ENCODE measurements around the gene IRF4.
A peak's percentile ranks its signal among the peaks of the same experiment; 100 is the strongest.

The IRF4 gene

DNA sequence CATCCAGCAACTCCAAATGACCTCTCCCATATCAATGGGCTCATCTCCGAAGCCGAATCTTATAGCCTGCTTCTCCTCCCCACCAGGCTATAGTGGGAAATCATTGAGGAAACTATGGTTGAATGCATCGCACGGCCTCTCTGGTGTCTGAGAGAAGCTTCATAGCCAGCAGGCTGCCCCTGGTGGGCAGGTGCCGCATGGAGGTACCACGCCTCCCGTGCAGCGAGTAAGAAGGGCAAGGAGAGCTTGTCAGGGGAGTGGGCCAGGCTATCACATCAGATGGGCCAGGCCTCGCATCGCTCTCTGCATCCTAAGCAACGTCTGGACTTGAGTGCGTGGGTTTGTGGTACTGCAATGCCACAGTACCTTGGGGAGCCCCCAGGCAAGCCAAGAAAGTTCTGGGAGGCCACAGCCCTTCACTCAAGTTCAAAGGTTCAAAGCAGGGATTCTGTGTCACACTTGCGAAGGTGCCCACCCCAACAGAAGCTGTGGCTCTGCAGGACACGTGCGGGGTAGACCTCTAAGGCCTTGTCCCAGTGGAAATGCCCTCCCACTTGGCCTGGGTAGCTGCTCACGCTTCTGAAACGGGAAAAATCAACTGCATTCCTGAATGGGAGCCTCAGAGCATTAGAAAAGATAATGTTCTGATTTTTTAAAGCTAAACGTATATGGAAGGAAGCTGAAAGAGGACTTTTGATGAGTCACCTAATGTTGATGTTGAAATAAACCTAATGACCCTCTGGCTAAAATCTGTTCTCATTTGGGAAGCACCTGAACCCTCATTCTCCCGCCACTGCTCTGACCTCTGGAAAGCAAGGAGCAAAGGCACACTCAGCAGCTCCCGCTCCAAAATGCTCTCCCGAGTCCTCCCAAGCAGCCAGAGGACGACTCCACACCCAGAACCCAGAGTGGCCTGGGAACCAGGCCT is 8.4 kb upstream of the IRF4 start:
- no peak for DNase-seq

DNA sequence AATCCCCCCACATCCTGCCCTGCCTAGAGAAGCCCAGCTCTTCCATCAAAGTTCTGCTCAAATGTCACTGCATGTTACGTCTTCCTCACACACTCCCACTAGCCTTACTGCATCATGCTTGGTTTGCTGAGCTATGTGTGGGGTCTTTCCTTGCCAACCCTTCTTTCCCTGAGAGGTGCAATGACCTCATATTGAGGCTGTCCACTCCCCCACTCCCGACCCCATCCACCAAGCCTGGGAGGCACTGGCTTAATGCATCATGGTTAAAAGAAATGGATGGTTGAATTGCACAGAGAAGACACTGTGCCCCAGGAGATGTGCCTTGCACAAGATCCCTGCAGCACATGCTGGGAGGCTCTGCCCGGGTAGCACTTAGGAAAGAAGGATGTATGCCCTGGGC is 7.7 kb upstream of the IRF4 start:
- no peak for DNase-seq

DNA sequence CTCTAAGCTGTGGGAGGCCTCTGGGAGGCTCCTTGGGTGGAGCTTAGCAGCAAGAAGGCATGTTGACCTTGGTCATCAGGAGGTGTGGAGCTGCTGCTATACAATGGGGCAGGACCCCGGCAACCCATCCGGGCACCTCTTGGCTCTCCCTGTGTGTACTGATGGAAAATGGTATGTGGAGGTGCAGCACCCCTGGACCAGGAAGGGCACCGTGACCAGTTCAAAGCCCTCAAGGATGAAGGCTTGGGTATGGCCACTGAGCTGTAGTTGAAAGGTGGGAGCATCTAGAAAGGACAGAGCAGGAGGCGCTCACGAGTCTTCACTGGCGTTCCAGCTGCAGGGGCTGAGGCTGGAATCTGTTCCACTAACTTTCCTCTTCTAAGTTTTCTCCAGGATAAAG is 6.7 kb upstream of the IRF4 start:
- DNase-seq: no peak

DNA sequence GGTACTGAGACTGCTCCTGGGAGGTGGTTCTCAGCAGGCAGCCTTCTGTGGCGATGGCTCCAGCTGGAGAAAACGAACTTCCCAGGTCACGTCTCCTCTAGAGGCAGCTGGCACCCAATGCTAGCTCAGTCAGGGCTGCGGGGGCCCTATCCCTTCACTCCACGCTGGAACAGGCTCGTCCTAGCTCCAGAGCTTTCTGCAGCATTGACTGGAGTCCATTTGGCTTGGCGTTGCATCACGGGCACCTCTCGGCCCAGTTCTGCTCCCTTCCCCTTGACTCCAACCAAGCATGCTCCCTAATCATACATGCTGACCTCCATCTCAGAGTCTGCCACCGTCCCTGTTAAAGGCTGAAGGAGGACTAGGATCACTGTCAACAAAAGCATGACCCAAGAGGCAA is 5.9 kb upstream of the IRF4 start:
- no peak for DNase-seq

DNA sequence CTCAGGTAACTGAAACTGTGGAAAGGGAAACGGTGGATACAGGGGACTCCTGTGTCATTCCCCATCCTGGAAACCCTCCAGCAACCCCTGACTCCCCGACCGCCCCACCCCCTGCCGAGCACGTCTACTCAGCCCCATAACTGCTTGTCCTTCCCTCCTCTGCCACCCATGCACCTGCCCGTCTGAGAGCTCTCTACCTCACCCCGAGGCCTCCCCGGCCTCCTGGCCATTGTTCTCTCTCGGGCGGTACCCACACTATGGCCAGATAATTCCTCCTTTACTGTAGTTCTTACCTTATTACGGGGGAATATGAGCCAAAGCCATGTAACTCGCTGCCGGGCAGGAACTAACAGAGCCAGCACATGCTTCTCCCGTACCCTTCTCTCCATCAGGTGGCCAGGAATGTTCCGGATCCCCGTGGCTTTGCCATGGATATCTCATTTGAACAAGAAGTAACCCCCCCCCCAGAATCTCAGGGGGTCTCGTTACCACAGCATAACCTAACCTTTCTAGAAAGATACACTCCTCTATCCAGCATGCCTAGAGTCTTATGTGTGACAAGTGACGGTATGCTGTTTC is 4.8 kb upstream of the IRF4 start:
- DNase-seq: no peak

DNA sequence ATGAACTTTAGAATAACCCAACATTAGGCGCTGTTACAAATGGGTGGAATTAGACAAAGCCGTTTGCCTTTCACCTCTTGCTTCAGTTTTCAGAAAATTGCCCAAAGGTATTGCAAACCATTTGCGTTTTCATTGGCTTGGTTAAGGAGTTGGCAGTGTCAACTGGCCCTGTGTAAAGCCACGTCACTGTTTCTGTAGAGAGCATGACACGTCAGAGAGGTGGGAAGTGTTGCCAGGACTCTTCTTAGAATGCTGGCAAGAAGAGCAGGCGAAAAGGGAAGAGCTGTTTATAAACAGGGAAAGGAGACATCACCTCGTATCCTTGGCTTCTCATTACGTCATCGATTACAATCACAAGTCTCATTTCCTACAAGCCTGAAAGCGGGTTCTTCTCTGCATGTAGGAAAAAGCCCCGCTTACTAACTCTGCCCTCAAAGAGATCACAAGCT is 4.2 kb upstream of the IRF4 start:
- DNase-seq: no peak

DNA sequence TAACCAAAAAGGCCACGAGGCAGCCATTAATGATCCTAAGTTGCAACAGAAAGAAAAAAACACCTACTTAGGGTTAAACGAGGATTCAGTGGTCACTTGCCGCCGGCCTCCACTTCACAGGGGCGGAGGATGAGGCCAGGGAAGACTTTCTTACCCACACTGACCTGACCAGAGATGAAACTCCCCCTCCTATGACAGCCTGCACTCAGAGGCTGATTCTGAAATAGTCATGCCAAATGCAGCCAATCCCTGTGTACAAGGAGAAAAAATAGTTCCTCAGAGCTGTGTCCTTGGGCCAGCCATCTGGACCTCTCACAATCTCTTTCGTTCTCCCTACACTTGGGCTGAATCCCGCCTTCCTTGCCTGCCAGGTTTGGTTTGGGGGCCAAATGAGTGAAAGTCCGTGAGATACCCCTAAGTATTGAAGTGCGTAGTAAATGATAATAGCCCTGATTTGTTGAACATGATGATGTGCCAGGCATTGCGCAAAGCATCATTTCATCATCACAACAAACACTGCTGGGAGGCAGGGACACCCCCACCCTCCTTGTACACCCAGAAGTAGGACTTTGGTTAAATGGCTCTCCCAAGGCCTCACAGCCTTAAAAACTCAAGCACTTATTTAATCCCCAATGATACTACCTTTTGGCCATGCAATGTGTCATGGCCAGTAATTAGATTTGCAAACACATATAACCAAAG is 3.2 kb upstream of the IRF4 start:
- DNase-seq: no peak

DNA sequence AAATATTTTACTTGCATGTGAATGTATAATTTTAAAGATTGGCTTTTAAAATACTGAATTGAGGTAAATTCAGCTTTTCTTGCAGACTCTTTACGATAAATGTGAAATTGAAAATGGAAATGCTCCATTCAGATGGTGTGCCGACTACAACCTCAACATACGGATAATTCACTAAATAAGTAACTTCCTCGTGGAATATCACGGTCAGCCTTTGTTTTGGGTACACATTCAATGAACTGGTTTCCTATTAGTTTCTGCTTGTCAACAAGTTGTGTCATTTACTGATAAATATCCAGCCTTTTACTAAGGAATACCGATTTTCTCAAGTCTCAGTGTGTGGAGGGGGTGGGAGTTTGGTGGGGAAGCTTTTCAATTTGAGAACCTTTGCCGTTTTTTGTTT is 2.4 kb upstream of the IRF4 start:
- DNase-seq: no peak

DNA sequence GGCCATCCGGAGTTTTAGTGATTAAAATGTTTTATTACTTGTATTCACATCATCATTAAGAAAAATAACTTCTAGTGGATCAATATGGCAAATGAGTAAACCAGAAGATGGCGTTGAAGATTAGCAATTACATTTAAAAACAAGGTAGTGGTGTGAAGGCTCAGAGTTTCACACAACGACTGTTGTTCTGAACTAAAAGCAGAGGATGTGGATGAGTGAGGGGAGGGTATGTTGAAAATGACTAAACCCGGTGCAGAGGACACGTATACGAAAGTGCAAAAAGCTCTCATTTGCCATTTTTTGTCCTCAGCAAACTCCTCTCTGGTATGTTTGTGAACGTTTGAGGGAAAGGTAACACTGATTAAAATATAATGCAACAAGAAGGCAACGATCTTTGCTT is 1.9 kb upstream of the IRF4 start:
- DNase-seq: no peak

DNA sequence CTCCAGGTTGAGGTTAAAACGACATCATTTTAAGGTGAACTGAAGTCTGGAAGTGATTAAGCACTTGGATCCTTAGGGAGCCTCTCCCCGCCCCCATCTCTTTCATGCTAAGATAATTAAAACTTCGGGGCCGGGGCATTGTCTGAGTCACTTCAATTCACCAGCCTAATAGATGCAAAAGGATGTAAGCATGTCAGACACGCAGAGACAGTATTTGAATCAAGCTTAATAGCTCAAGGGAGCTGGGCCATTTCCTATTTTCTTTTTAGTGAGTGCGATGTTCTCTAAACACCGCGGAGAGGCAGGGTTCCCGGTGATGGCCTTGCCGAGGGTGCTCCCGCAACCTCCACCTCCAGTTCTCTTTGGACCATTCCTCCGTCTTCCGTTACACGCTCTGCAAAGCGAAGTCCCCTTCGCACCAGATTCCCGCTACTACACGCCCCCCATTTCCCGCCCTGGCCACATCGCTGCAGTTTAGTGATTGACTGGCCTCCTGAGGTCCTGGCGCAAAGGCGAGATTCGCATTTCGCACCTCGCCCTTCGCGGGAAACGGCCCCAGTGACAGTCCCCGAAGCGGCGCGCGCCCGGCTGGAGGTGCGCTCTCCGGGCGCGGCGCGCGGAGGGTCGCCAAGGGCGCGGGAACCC is 516 bp upstream of the IRF4 start:
- no peak for DNase-seq

DNA sequence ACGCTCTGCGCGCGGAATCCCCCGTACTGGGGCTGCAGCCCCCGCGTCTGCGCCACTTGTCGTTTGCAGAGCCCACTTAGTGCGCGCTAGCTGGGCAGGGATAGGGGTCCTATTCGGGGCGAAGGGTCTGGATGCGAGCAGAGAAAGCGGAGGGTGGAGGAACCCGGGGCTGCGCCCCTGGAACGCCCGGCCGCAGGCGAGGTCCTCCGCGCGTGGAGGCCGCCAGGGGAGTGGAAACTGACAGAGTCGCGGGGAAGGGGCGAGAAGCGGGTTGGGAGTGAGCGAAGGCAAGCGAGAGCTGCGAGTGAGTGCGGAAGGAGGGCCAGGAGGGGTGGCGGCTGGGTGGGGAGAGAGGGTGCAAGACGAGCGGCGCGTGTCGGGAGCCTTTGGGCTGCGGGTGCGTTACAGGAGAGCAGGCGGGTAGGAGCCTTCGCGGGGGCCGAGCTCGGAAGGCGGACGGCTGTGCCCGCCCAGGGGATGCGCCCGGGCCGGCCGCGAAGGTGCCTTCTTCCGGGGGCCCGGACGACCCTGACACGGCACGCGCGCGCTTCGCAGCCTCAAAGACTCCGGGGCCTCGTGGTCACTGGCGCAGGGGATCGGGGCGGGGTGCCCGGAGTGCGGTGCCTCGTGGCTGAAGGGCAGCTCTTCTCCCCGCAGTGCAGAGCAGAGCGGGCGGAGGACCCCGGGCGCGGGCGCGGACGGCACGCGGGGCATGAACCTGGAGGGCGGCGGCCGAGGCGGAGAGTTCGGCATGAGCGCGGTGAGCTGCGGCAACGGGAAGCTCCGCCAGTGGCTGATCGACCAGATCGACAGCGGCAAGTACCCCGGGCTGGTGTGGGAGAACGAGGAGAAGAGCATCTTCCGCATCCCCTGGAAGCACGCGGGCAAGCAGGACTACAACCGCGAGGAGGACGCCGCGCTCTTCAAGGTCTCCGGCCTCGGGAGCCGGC is 1.2 kb downstream of the IRF4 start:
- DNase-seq: peak; percentile 58

DNA sequence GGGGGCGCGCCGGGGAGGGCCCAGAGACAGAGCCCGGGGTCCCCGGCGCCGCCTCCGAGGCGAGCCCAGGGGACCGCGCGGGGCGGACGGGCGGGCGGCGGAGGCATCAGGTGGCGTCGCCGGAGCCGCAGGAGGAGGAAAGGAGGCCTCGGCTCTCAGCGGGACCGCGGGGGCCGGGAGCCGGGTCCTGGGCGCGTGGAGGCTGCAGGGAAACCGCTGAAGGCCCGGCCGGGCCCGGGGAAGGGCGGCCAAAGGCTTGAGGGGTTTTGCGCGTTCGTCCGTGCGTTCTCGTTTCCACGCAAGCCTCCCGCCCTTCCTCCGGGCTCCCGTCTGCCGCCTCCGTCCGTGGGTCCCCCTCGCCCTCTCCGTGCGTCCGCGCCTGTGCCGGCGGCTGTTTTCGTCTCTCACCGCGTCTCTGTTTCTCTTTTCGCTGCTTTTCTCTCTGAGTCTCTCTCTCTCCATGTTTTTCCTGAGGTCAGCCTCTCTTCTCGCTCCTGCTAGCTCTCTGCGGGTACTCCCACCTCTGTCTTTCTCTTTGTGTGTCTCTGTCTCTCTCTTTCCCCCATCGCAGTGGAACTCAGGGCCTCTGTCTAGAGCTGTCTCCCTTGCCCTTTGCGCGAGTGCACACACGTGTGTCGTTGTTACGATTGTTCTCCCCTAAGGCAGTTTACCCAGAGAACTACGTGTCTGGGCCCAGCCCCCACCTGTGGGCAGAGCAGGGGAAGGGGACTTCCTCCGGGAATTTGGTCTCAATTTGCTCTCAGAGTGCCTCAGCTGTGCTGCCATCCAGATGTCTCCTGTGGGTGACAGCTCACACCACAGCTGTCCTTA is 2.1 kb downstream of the IRF4 start:
- DNase-seq: peak; percentile 49

DNA sequence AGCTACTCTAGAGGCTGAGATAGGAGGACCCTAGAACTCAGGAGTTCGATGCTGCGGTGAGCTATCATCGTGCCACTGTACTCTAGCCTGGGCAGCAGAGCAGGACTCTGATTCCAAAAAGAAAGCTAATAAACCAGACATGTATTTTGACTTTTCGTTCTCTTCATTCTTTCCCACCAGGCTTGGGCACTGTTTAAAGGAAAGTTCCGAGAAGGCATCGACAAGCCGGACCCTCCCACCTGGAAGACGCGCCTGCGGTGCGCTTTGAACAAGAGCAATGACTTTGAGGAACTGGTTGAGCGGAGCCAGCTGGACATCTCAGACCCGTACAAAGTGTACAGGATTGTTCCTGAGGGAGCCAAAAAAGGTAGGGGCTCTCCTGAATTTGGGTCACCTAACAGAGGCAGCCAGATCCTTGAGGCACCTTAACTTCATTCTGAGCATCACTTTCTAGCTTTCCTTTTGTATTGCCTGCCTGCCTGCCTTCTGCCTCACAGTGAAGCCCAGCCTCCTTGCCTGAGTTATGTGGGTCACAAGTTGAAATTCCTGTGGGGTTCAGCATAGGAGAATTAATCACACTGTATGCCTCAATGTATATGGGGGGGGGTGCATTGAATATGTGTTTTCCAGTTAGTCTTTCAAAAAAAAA is 3.2 kb downstream of the IRF4 start:
- no peak for DNase-seq

DNA sequence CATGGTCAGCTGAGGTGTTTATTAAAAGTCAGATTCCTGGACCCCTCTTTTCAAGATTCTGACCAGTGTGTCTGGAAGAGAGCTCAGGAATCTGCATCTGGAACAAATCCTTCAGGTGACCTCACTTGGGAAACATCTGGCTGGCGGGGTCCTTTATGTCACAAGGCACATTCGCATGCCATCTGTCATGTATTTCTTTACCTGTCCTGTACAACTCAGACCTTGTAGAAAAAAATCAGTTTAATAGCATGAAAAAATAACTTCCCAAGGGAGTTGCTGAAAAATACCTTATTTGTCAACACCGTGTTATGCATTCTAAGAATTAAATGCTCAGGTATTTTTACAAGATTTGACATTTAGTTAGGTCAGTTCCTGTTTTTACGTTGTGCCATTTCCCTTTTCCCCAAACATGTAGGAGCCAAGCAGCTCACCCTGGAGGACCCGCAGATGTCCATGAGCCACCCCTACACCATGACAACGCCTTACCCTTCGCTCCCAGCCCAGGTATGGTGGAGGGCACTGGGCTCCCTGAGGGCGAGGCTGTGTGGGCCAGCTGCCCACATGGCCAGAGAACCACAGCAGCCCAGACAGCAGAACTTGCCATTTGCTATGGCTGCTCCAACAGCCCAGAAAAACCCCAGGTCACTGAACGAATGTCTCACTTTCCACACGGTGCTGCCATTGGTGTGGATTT is 4.0 kb downstream of the IRF4 start:
- DNase-seq: no peak

DNA sequence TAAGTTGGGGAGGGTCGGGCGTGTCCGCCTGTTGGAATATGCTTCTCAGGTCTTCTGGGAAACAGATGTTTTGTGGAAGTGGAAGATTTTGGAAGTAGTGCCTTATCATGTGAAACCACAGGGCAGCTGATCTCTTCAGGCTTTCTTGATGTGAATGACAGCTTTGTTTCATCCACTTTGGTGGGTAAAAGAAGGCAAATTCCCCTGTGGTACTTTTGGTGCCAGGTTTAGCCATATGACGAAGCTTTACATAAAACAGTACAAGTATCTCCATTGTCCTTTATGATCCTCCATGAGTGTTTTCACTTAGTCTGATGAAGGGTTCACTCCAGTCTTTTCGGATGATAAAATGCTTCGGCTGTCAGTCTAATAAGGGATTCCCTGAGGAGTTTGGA is 4.6 kb downstream of the IRF4 start:
- no peak for DNase-seq

DNA sequence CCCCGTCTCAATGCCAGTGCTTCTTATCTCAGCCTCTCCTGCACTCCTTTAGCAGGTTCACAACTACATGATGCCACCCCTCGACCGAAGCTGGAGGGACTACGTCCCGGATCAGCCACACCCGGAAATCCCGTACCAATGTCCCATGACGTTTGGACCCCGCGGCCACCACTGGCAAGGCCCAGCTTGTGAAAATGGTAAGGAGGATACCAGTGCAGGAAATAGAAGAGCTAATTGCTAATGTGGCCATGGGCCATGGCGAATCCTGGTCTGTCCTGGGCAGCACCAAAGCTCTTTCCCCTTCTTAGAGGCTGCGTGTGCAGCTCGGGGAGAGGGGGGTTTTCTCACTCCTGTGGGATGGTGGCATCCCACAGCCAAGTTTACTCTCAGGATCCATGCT is 5.5 kb downstream of the IRF4 start:
- DNase-seq: no peak

DNA sequence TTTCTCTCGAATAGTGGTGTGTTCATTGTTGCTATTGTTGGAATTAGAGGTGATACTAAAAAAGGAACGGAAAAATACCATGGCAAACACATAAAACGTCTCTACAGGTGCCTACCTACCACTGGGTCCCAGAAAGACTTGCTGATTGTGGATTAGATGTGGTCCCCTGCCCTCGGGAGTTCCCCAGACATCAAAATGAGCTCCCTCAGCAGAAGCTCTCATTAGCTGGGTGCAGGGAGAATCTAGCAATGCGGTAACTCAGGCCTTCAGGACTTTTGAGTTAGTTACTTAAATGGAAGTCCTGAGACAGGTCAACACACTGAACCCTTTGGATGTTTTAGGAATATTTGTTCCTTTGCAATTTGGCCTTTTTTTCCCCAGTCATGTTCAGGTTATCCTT is 6.1 kb downstream of the IRF4 start:
- no peak for DNase-seq

DNA sequence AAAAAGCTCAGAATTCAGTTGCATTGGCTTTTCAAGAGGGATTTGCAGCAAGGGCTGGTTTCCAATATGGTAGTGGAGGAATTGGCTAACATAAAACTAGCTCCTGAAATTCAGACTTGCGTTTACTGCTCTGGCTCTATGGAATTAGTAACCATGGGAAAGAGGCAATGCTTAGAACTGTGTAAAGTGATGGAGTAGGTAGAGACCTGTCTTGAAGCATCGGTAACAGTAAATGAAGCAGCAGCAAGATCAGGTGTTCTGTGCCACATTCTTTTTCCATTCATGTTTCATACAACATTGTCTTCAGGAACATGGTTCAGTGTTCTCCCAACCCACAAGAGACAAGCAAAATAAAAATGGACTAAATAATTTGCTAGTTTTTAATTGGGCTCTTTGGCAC is 6.5 kb downstream of the IRF4 start:
- no peak for DNase-seq

DNA sequence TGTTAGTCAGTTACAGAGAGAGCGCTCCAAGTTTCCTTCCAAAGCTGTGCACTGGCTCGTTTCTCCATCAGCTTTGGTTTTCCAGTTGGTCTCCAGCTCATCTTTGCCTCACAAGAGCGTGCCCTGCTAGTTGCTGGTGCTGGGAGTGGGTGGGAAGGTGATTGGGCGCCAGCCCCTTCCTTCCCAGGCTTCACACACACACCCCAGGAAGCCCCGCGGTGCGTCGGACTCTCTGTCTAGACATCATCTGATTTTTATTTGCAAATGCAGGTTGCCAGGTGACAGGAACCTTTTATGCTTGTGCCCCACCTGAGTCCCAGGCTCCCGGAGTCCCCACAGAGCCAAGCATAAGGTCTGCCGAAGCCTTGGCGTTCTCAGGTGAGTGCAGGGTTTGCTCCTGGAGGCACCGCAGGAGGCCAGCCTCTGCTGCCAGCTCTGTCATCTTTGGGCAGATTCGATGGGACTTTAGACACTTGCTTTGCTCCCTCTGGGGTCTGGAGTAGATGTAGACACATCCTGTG is 7.1 kb downstream of the IRF4 start:
- no peak for DNase-seq

Data from activated T-cell treated with anti-CD3 and anti-CD28 coated beads, Interleukin-2, amount 50 U/mL, for 1 hour (primary cell).